Astrocyte of the cerebellum (primary cell): ENCODE results near the gene LAMP1.

Experiments
- DNase-seq: peaks from one replicate; pipeline ENCODE4 v3.0.0-alpha.2; 2011; ENCODE audit warnings: low read depth
- H3K4me3 ChIP-seq: 2 replicates; pipeline ENCODE4 v1.5.1; 2011; ENCODE audit warnings: mild to moderate bottlenecking, low read depth, low read length, moderate library complexity
- CTCF ChIP-seq: IDR thresholded peaks from 2 replicates; pipeline ENCODE4 v1.5.1; 2012; ENCODE audit warnings: low read length, low read depth, moderate library complexity, mild to moderate bottlenecking; ENCODE audit errors: missing control alignments
- in situ Hi-C: cut with HindIII; loops from 2 replicates; pipeline ENCODE4 v1.10.0; 2017; ENCODE audit warnings: low sequenced_read_pairs

LAMP1 gene

DNA sequence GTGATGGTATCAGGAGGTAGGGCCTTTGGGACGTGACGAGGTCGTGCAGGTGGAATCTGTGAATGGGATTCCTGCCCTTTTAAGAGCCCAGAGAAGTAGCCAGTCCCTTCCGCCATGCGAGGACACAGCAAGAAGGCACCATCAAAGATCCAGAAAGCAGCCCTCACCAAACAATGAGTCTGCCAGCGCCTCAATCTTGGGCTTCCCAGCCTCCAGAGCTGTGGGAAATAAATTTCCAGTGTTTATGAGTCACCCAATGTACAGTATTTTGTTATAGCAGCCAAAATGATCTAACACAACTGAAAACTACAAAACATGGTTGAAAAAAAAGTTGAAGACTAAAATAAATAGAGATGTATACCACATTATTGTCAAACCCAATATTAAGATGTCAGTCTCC is 16.9 kb upstream of the LAMP1 start:
- TF ChIP-seq CTCF, result no peak
- in situ Hi-C loops, result no loop called here

GRCh38 chr13:113283904-113284303 is 13.1 kb upstream of the LAMP1 start:
- TF ChIP-seq CTCF, result no peak
- DNase-seq, result no peak
- H3K4me3 ChIP-seq, result no peak overlapping the region
- in situ Hi-C loops, result no loop called here

More for the DNA sequence above, 16.9 kb upstream of the LAMP1 start:
- H3K4me3 ChIP-seq, result no peak overlapping the region
- no peak for DNase-seq

DNA sequence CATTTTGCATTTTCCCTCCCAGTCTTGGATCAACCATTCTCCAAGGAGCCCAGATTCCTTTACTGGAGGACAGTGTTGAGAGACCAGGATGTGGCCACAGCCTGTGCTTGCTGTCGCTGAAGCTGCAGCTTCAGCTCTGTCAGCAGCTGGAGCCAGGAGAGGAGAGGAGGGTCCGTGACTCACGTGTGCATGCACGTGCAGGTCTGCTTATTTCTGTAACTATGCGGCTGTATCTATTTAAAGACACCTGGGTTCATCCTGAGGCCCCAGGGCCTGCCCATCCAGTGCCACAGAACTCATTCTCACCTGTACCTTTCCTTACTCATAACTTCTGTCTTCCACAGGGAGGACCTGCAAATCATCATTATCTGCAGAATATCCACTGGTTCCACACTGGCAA is 8.2 kb upstream of the LAMP1 start:
- no peak overlapping the region for H3K4me3 ChIP-seq
- TF ChIP-seq CTCF, result no peak
- DNase-seq, result no peak
- in situ Hi-C loops, result no loop called here

GRCh38 chr13:113291129-113291528 is 5.9 kb upstream of the LAMP1 start:
- no peak overlapping the region for H3K4me3 ChIP-seq
- TF ChIP-seq CTCF, result no peak
- no peak for DNase-seq
- in situ Hi-C loops, result no loop called here

DNA sequence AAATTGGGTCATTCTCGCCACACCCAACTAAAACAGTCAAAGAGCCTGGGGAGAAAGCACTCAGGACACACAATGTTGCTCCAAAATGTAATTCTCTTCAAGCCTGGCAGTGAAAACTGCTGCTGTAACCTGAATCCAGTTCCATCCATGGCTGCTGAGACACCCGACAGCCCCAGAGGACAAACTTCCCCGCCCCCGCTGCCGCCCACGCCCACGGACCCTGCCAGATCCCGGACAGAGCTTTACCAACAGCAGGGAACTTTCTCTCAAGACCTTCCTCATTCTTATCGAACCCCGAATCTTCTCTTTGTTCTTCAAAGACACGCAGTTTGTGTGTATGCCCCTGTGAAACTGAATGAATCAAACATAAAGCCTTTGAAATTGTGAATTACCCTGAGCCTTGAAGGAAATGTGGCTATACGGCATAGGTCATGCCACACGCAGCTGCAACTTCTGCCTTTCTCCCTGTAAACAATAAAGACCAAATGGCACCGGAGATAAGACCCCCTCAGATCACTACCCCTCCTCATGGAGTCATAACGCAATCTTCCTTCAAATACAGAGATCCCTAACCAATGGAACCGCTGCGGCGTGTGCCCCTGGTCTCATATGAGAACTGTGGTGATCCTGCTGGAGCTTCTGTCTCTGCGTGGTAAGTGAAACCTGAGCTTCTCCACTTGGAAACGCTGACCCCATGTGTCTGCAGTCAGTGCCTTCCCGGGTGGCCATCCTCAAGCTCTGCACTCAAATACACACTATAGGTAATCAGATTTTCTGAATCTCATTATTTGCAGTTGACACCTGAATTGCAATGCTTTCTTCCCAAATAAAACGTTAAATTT is 4.8 kb upstream of the LAMP1 start:
- no peak for TF ChIP-seq CTCF
- no peak for DNase-seq
- in situ Hi-C loops, result no loop called here
- no peak overlapping the region for H3K4me3 ChIP-seq

- no peak for DNase-seq
- in situ Hi-C loops, result no loop called here
- TF ChIP-seq CTCF, result no peak
Measured at GRCh38 chr13:113293686-113294085, 3.4 kb upstream of the LAMP1 start.

More at GRCh38 chr13:113293686-113294085, 3.4 kb upstream of the LAMP1 start:
- no peak overlapping the region for H3K4me3 ChIP-seq
